HCT116 (cell line): ENCODE measurements around the gene TSPAN16. TPM values are rescaled to one million over a fixed set of nuclear protein-coding genes. Genes with fewer than 3 reads are reported as not detected.

Source experiments
- ATAC-seq: fragments of 200-7000 bp; cut with Tn5 transposase; 2 replicates; pipeline ENCODE4 v1.9.1; 2020; ENCODE audit warnings: mild to moderate bottlenecking, moderate library complexity
- BruUV-seq: library from RNA; stranded (reverse); fragments of 400-500 nt; replicated peaks from 2 replicates; lab custom pipeline; 2021; lab: Mats Ljungman, UMichigan
- CTCF ChIA-PET: fragments of 300-600 bp; sonication (Branson Sonifier 250); formaldehyde crosslinking; loops from one replicate; lab custom pipeline; 2021; ENCODE audit warnings: antibody characterized with exemption; lab: Charles Lee
- POLR2A ChIA-PET: fragments of 300-600, 350-600 bp; sonication (Branson Sonifier 250); formaldehyde crosslinking; loops from one replicate; lab custom pipeline; 2021; ENCODE audit warnings: antibody characterized with exemption; lab: Charles Lee
- RAD21 ChIA-PET, 2 experiments: fragments of 300-600 bp; sonication (Branson Sonifier 250); formaldehyde crosslinking; loops; one replicate each; lab custom pipeline; 2023; ENCODE audit warnings: low total read pairs in 2 of 2; ENCODE audit not compliant: uncharacterized antibody in 2 of 2, unreplicated experiment in 2 of 2, low non-redundant PET in 1 of 2; lab: Charles Lee
- DNase-seq: peaks from one replicate; pipeline ENCODE4 v3.0.0-alpha.2; 2010; ENCODE audit warnings: low read depth, low spot score
- H2AFZ ChIP-seq: fragments of 200-600 bp; shearing (Covaris generic), sonication (generic); 2 replicates; pipeline ENCODE4 v1.6.1; 2017; ENCODE audit warnings: low read depth, mixed run types, mixed read lengths, antibody characterized with exemption, low read length; ENCODE audit not compliant: poor library complexity, severe bottlenecking
- H3K27ac ChIP-seq: 2 replicates; pipeline ENCODE4 v1.5.1; 2012; ENCODE audit warnings: low read depth, low read length
- H3K27me3 ChIP-seq: fragments of 200-600 bp; sonication (generic); 2 replicates; pipeline ENCODE4 v1.6.1; 2016; ENCODE audit warnings: mixed run types, low read length, mixed read lengths; ENCODE audit not compliant: insufficient read depth
- H3K36me3 ChIP-seq, 2 experiments: fragments of 200-500 bp in 1 of 2; fragments of 200-600 bp in 1 of 2; sonication (Bioruptor generic) in 1 of 2; sonication (generic) in 1 of 2; 2 replicates each; pipeline versions ENCODE4 v1.5.1 to v1.6.1; 2014 to 2016; ENCODE audit warnings: low read length in 2 of 2, inconsistent platforms in 1 of 2, mixed read lengths in 1 of 2, mixed run types in 1 of 2; ENCODE audit not compliant: insufficient read depth in 2 of 2, control insufficient read depth in 1 of 2
- H3K4me1 ChIP-seq, 2 experiments: fragments of 200-600 bp in 1 of 2; sonication (generic) in 1 of 2; 2 replicates each; pipeline versions ENCODE4 v1.5.1 to v1.6.1; 2012 to 2017; ENCODE audit warnings: low read length in 2 of 2, inconsistent platforms in 1 of 2, mild to moderate bottlenecking in 1 of 2, mixed read lengths in 1 of 2, mixed run types in 1 of 2, moderate library complexity in 1 of 2; ENCODE audit not compliant: insufficient read depth in 2 of 2, control insufficient read depth in 1 of 2
- H3K4me2 ChIP-seq: fragments of 200-600 bp; sonication (generic); 2 replicates; pipeline ENCODE4 v1.6.1; 2017; ENCODE audit warnings: mixed run types, low read length, mixed read lengths
- H3K4me3 ChIP-seq, 2 experiments: fragments of 200-600 bp in 1 of 2; sonication (generic) in 1 of 2; replicated peaks in 1 of 2; 2 replicates each; pipeline ENCODE4 v1.5.1; 2011 to 2016; ENCODE audit warnings: low read length in 2 of 2, control low read depth in 1 of 2, low read depth in 1 of 2, mild to moderate bottlenecking in 1 of 2, mixed read lengths in 1 of 2, mixed run types in 1 of 2
- H3K79me2 ChIP-seq: fragments of 200-600 bp; sonication (generic); 2 replicates; pipeline ENCODE4 v1.6.1; 2017; ENCODE audit warnings: mild to moderate bottlenecking, mixed run types, low read length, moderate library complexity, mixed read lengths; ENCODE audit not compliant: insufficient read depth
- H3K9ac ChIP-seq: fragments of 200-600 bp; sonication (generic); 2 replicates; pipeline ENCODE4 v1.6.1; 2016; ENCODE audit warnings: low read length, mixed read lengths
- H3K9me2 ChIP-seq: fragments of 200-600 bp; sonication (generic), shearing (Covaris generic); 2 replicates; pipeline ENCODE4 v1.6.1; 2017; ENCODE audit warnings: mixed run types, mild to moderate bottlenecking, moderate library complexity; ENCODE audit not compliant: insufficient read depth
- H3K9me3 ChIP-seq, 2 experiments: fragments of 200-500 bp in 1 of 2; fragments of 200-600 bp in 1 of 2; sonication (Bioruptor generic) in 1 of 2; sonication (generic) in 1 of 2; 2 replicates each; pipeline ENCODE4 v1.6.1; 2014 to 2017; ENCODE audit warnings: low read length in 2 of 2, mixed read lengths in 2 of 2, inconsistent platforms in 1 of 2, low read depth in 1 of 2, mild to moderate bottlenecking in 1 of 2, mixed run types in 1 of 2, moderate library complexity in 1 of 2; ENCODE audit not compliant: control insufficient read depth in 1 of 2, insufficient read depth in 1 of 2
- H4K20me1 ChIP-seq: fragments of 200-600 bp; sonication (generic), shearing (Covaris generic); 2 replicates; pipeline ENCODE4 v1.6.1; 2017; ENCODE audit warnings: mixed run types, mild to moderate bottlenecking, moderate library complexity; ENCODE audit not compliant: insufficient read depth
- ATF3 ChIP-seq: IDR thresholded peaks from 2 replicates; pipeline ENCODE4 v1.6.1; 2012
- CBX3 ChIP-seq: IDR thresholded peaks from 2 replicates; pipeline ENCODE4 v1.6.1; 2012; ENCODE audit warnings: low read depth
- CEBPB ChIP-seq: IDR thresholded peaks from 2 replicates; pipeline ENCODE4 v1.6.1; 2012; ENCODE audit warnings: low read depth
- CTCF ChIP-seq, 3 experiments: fragments of 200-600 bp in 1 of 3; sonication (generic) in 1 of 3; IDR thresholded peaks in 2 of 3; conservative IDR thresholded peaks in 1 of 3; 2 replicates each; pipeline ENCODE4 v1.5.1; 2012 to 2017; ENCODE audit warnings: low read depth in 2 of 3, low read length in 2 of 3, antibody characterized with exemption in 1 of 3, borderline replicate concordance in 1 of 3, control low read depth in 1 of 3, mild to moderate bottlenecking in 1 of 3, mixed read lengths in 1 of 3, mixed run types in 1 of 3, moderate library complexity in 1 of 3; ENCODE audit not compliant: insufficient read depth in 1 of 3
- EGR1 ChIP-seq: IDR thresholded peaks from 2 replicates; pipeline ENCODE4 v1.6.1; 2012; ENCODE audit warnings: low read depth
- JUND ChIP-seq: IDR thresholded peaks from 2 replicates; pipeline ENCODE4 v1.6.1; 2012
- MAX ChIP-seq: IDR thresholded peaks from 2 replicates; pipeline ENCODE4 v1.6.1; 2012
- POLR2A ChIP-seq: IDR thresholded peaks from 2 replicates; pipeline ENCODE4 v1.7.0; 2011; ENCODE audit warnings: borderline replicate concordance; ENCODE audit not compliant: insufficient read depth, insufficient read length; ENCODE audit errors: extremely low read depth
- POLR2AphosphoS5 ChIP-seq: IDR thresholded peaks from 2 replicates; pipeline ENCODE4 v1.6.1; 2011; ENCODE audit warnings: mild to moderate bottlenecking, low read depth, low read length, moderate library complexity
- RAD21 ChIP-seq: IDR thresholded peaks from 2 replicates; pipeline ENCODE4 v1.6.1; 2012; ENCODE audit warnings: low read depth, mild to moderate bottlenecking
- REST ChIP-seq: IDR thresholded peaks from 2 replicates; pipeline ENCODE4 v1.6.1; 2012; ENCODE audit warnings: low read depth
- SIN3A ChIP-seq: IDR thresholded peaks from 2 replicates; pipeline ENCODE4 v1.6.1; 2012; ENCODE audit warnings: low read depth
- SP1 ChIP-seq: IDR thresholded peaks from 2 replicates; pipeline ENCODE4 v1.6.1; 2012; ENCODE audit warnings: low read depth
- SRF ChIP-seq: IDR thresholded peaks from 2 replicates; pipeline ENCODE4 v1.6.1; 2012; ENCODE audit warnings: low read depth
- TCF7L2 ChIP-seq: IDR thresholded peaks from 2 replicates; pipeline ENCODE4 v1.7.0; 2011; ENCODE audit warnings: borderline replicate concordance, inconsistent platforms; ENCODE audit not compliant: insufficient read depth, insufficient read length; ENCODE audit errors: extremely low read depth
- YY1 ChIP-seq: IDR thresholded peaks from 2 replicates; pipeline ENCODE4 v1.6.1; 2011; ENCODE audit warnings: low read length, low read depth, moderate library complexity, mild to moderate bottlenecking; ENCODE audit not compliant: insufficient replicate concordance; ENCODE audit errors: extremely low read depth
- ZBTB33 ChIP-seq: IDR thresholded peaks from 2 replicates; pipeline ENCODE4 v1.6.1; 2011; ENCODE audit warnings: mild to moderate bottlenecking, low read length, moderate library complexity; ENCODE audit not compliant: insufficient replicate concordance; ENCODE audit errors: extremely low read depth
- ZNF274 ChIP-seq: fragments of 200-500 bp; sonication (Bioruptor generic); IDR thresholded peaks from 2 replicates; pipeline ENCODE4 v1.6.1; 2014; ENCODE audit warnings: mild to moderate bottlenecking, low read depth, low read length, inconsistent platforms
- intact Hi-C: fragments of 100-400 bp; cut with micrococcal nuclease; formaldehyde crosslinking; loops from 2 replicates; pipeline ENCODE4 v1.10.0; 2022
- total RNA-seq: library from RNA; stranded (reverse); gene quantifications from one replicate; pipeline ENCODE4 v1.2.1, GENCODE V29; 2021; ENCODE audit not compliant: unreplicated experiment

Gene TSPAN16
- total RNA-seq, 1 experiment from 2014 or later: not detected

- intact Hi-C loops: loop anchor here (2.0 kb wide), 1 partner anchor 188 kb away; no protein-coding TSS in a partner anchor
- Histone ChIP-seq H3K4me3 (no peak overlapping the region), H3K9ac (no peak overlapping the region), H2AFZ (no peak overlapping the region), H3K9me3 (no peaks in the 10 kb centered on the region)
- ChIA-PET POLR2A (interaction anchor here (1.6 kb wide), 1 partner anchor 86 kb away, joined by 3 read pairs; no protein-coding TSS in a partner anchor), RAD21 (no interaction called here)
- no TSS peak for BruUV-seq
- TF ChIP-seq EGR1 (no peak), RAD21 (no peak), CTCF (IDR thresholded peaks at IDR 0.05 in 2 of 3, conservative IDR thresholded peaks at IDR 0.05 in 1 of 3; ENCODE audit: borderline replicate concordance in 1 of 3, insufficient read depth in 1 of 3, low read depth in 2 of 3, low read length in 2 of 3) (no peak), ATF3 (no peak), POLR2A (no peak), SP1 (no peak), POLR2AphosphoS5 (no peak), ZNF274 (no peak), SIN3A (no peak), CBX3 (no peak), MAX (no peak), SRF (no peak), ZBTB33 (no peak), JUND (no peak), REST (no peak), TCF7L2 (no peak), CEBPB (no peak), YY1 (no peak)
- TF ChIP-seq, all 23 proteins: peak for 0
- no peaks in the 10 kb centered on the region for H3K36me3 ChIP-seq
- no peak for DNase-seq
- H3K9me2 ChIP-seq: no peaks in the 10 kb centered on the region
- no peaks in the 10 kb centered on the region for H4K20me1 ChIP-seq
- CTCF ChIA-PET: interaction anchor here (1.0 to 2.6 kb wide), 2 partner anchors 9 to 87 kb away, joined by 3 to 10 read pairs; no protein-coding TSS in a partner anchor
- ATAC-seq: no peak
- H3K27ac ChIP-seq: no peak overlapping the region
- H3K4me1 ChIP-seq: peaks cover 18 to 30% of the 10 kb centered on the region in 2 experiments
- no peaks in the 10 kb centered on the region for H3K27me3 ChIP-seq
- H3K79me2 ChIP-seq: no peaks in the 10 kb centered on the region
- H3K4me2 ChIP-seq: 0 out of 2 replicates have a peak overlapping the region, but pooled peaks have one; percentile 6
Measured at GRCh38 chr19:11295180-11295579, 780 bp upstream of the TSPAN16 start.
